Activated T-helper 1 cell treated with anti-CD3 and anti-CD28 coated beads, Interleukin-12 subunit alpha, Interleukin-12 subunit beta, Interleukin-2, Interleukin-4 antibody, amounts not matched to agents 30 ng/mL and 10 ng/mL and 1 ng/mL, durations not matched to agents 14 hours and 24 hours and 36 hours (primary cell): ENCODE results near the gene NOL11. TPM values are rescaled to one million over a fixed set of nuclear protein-coding genes. Genes with fewer than 3 reads are reported as not detected.

Experiments used
- DNase-seq: peaks from one replicate; pipeline ENCODE4 v3.0.0; 2021; ENCODE audit warnings: low spot score
- H3K27ac Mint-ChIP-seq: one replicate; pipeline ENCODE4 v1.8.0; 2021; ENCODE audit warnings: mild to moderate bottlenecking, mixed read lengths
- H3K27me3 Mint-ChIP-seq: one replicate; pipeline ENCODE4 v1.8.0; 2022; ENCODE audit warnings: mild to moderate bottlenecking, moderate library complexity, mixed read lengths; ENCODE audit not compliant: insufficient read depth
- H3K36me3 Mint-ChIP-seq: one replicate; pipeline ENCODE4 v1.8.0; 2021; ENCODE audit warnings: low read depth, mixed read lengths
- H3K4me1 Mint-ChIP-seq: one replicate; pipeline ENCODE4 v1.8.0; 2021; ENCODE audit warnings: low read depth, mixed read lengths
- H3K4me3 Mint-ChIP-seq: one replicate; pipeline ENCODE4 v1.8.0; 2021; ENCODE audit warnings: mild to moderate bottlenecking, moderate library complexity, mixed read lengths
- H3K9me3 Mint-ChIP-seq: one replicate; pipeline ENCODE4 v1.8.0; 2021; ENCODE audit warnings: mixed read lengths
- intact Hi-C: fragments of 100-400 bp; cut with micrococcal nuclease; formaldehyde crosslinking; loops from one replicate; pipeline ENCODE4 v1.15.1; 2024
- total RNA-seq: library from RNA; stranded (reverse); gene quantifications from 2 replicates; pipeline ENCODE4 v1.2.3, GENCODE V29; 2022

Gene NOL11
- 107 and 118 TPM in 2 replicates for total RNA-seq

DNA sequence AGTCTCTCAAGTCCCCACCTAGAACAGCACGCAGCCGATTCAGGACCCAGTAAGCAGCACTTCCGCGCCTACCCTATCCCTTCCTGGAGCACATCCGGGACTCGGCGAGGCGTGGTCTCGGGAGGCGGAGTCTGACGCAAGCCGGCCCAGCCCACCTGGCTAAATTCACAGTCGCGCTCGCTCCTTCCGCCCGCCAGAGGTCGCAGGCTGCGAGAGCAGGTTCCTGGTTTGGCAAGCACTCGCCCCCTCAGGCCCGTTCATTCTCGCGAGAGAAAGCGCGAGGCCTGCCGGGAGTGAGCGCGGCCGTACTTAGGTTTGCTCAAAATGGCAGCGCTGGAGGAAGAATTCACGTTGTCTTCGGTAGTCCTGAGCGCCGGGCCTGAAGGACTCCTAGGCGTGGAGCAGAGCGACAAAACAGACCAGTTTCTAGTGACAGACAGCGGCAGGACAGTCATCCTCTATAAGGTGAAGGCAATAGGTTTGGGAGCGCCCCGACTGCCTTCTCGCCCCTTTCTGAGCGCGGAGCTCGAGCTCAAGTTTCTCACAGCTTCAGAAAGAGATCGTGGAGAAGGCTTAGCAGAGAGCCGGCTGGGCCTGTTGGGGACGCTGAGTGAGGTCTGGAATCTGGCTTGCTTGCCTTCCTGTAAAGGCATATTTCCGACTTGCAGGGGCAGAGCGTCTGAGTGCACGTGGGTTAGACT is at the start of gene NOL11:
Gene NOL11 (plus strand): TSS at position 313 of the 701 bp plus-strand sequence. CDS start 12 bp downstream, at position 325.
- intact Hi-C loops: loop anchor here (1.0 to 5.0 kb wide), 9 partner anchors 107 to 1525 kb away; partner anchors contain the start of genes CEP112, HELZ, KPNA2 and PRKAR1A
- H3K4me3 Mint-ChIP-seq: peak within 1 kb of the TSS; percentile 99
- no peaks in the 10 kb centered on the region for H3K9me3 Mint-ChIP-seq
- peaks cover 16% of the 10 kb centered on the region for H3K4me1 Mint-ChIP-seq
- peak; percentile 99 for DNase-seq
- peaks cover 4% of the 10 kb centered on the region for H3K27me3 Mint-ChIP-seq
- peak within 1 kb of the TSS; percentile 99 for H3K27ac Mint-ChIP-seq
- peaks cover 24% of the 10 kb centered on the region for H3K36me3 Mint-ChIP-seq

DNA sequence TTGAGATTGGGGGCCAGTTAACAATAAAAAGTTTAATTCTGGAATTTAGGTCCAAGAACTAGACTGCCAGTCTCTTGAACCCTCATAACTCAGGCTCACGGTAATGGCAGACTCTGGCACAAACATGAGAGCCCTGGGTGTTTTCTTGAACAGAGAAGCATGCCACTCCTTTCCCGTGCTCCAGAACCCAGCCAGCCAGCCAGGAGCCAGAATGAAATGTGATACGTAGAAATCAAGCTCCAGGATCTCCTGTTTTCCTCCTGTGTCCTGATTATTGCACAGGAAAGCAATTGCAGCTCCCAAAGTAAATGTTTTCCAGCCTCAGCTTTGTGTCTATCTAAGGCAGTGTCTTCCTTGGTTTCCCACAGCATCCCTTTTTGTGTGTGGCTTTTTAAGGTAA is 46.2 kb upstream of the NOL11 start:
- Mint-ChIP-seq H3K9me3 (peaks cover 4% of the 10 kb centered on the region), H3K27ac (no peak overlapping the region), H3K27me3 (no peaks in the 10 kb centered on the region), H3K4me1 (no peaks in the 10 kb centered on the region), H3K36me3 (peaks cover 2% of the 10 kb centered on the region), H3K4me3 (no peak overlapping the region)
- intact Hi-C loops: no loop called here
- DNase-seq: no peak

DNA sequence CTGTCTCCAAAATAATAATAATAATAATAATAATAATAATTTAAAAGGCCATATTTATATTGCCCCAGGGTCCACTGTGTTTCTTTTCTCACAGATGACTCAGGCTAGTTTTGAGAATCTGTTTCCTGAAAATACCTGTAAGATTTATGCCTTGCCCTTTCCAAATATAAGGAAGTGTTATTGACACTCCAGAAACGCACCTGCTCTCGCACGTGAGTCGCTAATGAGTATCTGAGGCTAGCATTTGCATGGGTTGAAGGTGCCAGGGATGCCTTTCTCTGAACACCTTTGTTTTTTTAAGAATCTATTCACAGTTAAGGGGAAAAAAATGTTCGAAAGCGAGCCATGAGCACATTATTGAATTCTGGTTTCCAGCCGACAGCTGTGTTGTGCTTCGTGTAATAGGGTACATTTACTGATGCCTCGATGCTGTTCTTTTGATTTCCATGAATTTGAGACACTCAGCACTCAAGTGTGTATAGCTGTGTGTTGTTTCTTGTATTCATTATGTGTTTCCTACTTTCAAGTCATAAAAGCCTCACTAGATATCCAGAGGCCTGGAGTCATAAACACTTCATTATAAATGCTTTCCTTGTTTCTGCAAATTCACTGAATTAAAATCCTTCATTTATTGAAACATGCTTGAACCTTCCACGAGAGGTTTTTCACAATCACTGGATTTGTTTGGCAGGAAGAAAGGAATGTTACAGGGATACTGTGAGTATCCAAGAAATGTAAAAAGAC is 45.0 kb upstream of the NOL11 start:
- intact Hi-C loops: no loop called here
- H3K27me3 Mint-ChIP-seq: no peaks in the 10 kb centered on the region
- peaks cover 4% of the 10 kb centered on the region for H3K36me3 Mint-ChIP-seq
- H3K4me3 Mint-ChIP-seq: no peak overlapping the region
- H3K9me3 Mint-ChIP-seq: peaks cover 4% of the 10 kb centered on the region
- H3K4me1 Mint-ChIP-seq: no peaks in the 10 kb centered on the region
- H3K27ac Mint-ChIP-seq: no peak overlapping the region
- DNase-seq: no peak

DNA sequence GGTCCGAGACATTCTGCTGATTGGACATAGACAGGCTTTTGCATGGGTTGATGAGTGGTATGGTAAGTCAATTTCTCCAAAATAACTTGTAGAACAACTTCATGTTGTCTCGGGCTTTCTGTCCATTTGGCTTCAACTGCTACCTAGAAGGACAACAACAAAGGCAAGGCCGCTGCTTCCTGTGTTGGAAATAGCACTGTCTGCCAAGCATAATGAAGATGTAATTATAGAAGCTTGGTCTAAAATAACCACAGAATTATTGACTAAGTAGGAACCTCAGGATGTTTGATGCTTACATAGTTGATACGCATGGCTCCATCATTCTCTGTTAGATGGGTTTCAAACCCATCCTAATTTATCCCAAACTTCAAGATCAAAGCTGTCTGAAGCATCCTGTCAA is 42.3 kb upstream of the NOL11 start:
- peaks cover 3% of the 10 kb centered on the region for H3K36me3 Mint-ChIP-seq
- no peaks in the 10 kb centered on the region for H3K27me3 Mint-ChIP-seq
- H3K4me3 Mint-ChIP-seq: no peak overlapping the region
- no peaks in the 10 kb centered on the region for H3K9me3 Mint-ChIP-seq
- DNase-seq: no peak
- no peak overlapping the region for H3K27ac Mint-ChIP-seq
- intact Hi-C loops: no loop called here
- no peaks in the 10 kb centered on the region for H3K4me1 Mint-ChIP-seq

DNA sequence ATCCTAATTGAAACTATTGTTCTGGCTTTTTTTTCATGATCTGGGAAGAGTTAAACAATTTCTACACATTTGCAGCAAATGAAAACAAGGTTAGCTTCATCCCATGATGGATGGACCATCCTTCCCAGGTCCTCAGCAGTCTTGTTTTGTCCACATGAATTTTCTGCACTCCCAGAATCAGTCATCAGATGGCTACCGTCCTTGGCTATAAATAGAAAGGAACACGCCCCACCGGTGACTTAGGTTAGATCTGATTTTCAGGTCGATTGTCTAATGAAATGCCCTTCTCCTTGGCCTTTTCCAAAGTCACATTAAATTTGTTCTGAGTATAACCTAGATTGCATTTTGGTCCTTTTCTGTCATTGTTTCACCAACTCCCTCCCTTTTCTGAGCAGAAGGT is 41.4 kb upstream of the NOL11 start:
- Mint-ChIP-seq H3K36me3 (peaks cover 3% of the 10 kb centered on the region), H3K27me3 (no peaks in the 10 kb centered on the region), H3K4me1 (peaks cover 6% of the 10 kb centered on the region), H3K4me3 (no peak overlapping the region), H3K27ac (no peak overlapping the region), H3K9me3 (no peaks in the 10 kb centered on the region)
- no peak for DNase-seq
- intact Hi-C loops: no loop called here

DNA sequence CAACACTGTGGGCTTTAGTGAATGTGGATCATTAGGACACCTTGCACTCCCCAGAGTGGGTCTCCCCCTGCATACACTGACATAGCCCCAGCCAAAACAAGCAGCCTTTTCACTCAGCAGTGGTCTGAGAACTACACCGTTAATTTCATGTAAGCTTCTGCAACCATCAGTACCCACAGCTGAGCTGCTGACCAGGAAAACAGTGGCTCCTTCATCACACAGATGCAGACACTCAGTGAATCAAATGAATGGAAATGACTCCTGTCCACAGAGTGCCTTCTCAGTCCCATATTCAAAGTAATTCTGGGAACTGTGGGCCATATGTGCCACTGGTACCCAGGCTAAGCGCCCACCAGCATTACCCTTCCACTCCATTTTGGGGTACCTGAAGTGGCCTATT is 39.3 kb upstream of the NOL11 start:
- Mint-ChIP-seq H3K27ac (no peak overlapping the region), H3K4me3 (no peak overlapping the region), H3K9me3 (no peaks in the 10 kb centered on the region), H3K36me3 (peaks cover 3% of the 10 kb centered on the region), H3K27me3 (no peaks in the 10 kb centered on the region), H3K4me1 (peaks cover 6% of the 10 kb centered on the region)
- intact Hi-C loops: no loop called here
- DNase-seq: no peak

DNA sequence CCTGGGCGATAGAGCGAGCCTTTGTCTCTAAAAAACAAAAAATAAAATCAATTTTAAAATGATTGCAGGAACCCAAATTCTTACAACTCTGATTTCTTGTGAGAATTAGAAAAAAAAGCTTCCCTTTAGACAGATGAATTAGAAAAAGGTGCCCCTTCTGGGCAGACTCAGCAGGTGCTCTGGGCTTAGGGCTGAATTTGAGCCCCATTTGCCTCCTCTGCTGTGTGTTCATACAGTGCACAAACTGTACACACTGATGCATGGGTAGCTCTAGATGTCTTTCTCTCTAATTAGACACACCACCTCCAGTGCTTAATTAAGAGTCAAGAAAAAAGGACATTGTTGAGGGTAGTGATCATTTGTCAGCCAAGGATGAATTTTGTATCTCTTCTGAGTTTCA is 38.5 kb upstream of the NOL11 start:
- peaks cover 6% of the 10 kb centered on the region for H3K4me1 Mint-ChIP-seq

DNA sequence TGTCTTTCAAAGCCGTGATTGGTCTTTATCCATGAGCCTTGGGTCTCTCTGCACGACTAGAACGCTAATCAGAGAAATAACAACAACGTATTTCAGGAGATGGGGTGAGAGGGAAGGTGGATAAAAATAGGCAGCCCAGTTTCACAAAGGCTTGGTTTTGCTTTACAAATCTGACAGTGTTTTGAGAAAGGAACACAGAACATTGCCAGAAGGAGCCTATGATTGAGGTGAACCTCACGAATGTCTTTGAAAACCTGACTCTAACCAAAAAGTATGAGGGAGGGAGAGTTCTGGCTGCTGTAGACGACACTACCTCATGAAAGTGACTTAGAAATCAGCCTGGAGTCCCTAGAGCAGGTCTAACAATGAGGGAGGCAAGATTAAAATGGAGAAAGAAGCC is 38.0 kb upstream of the NOL11 start:
- Mint-ChIP-seq H3K9me3 (no peaks in the 10 kb centered on the region), H3K36me3 (peaks cover 3% of the 10 kb centered on the region), H3K27ac (no peak overlapping the region), H3K4me1 (peaks cover 6% of the 10 kb centered on the region), H3K4me3 (no peak overlapping the region), H3K27me3 (no peaks in the 10 kb centered on the region)
- intact Hi-C loops: no loop called here
- DNase-seq: no peak

More for the DNA sequence above, 38.5 kb upstream of the NOL11 start:
- Mint-ChIP-seq H3K36me3 (peaks cover 3% of the 10 kb centered on the region), H3K27me3 (no peaks in the 10 kb centered on the region), H3K27ac (no peak overlapping the region), H3K4me3 (no peak overlapping the region), H3K9me3 (no peaks in the 10 kb centered on the region)
- DNase-seq: no peak
- intact Hi-C loops: no loop called here

DNA sequence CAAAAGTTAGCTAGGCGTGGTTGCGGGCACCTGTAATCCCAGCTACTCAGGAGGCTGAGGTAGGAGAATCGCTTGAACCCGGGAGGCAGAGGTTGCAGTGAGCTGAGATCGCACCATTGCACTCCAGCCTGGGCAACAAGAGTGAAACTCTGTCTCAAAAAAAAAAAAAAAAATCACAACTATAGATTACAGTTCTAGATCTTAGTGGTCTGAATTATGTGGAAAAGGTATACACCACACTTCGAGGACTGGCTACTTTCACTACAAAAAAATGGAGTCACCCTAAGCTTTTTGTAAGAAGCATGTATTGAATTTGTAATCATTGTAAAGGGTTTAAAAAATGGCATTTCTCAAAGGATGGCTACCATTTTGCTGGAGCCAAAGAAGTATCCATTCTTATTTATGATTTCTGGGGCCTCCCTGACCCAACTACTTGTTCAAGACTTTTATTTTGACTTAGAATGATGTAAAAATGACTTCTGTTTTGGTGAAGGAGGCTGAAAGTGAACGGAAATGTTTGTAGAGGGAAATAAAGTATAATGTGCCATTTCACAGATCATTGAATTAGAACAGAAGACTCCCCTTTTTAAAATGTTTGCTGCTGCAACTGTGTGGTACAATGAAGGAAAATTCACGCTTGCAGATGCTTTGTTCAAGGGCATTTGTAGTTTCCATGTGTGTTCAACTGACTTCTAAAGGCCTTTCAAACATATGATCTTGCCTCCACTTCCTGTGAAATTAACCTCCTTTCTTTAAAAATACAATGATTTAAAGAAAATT is 37.1 kb upstream of the NOL11 start:
- no peak for DNase-seq
- no peak overlapping the region for H3K4me3 Mint-ChIP-seq
- H3K4me1 Mint-ChIP-seq: peaks cover 6% of the 10 kb centered on the region
- no peak overlapping the region for H3K27ac Mint-ChIP-seq
- no peaks in the 10 kb centered on the region for H3K9me3 Mint-ChIP-seq
- intact Hi-C loops: no loop called here
- peaks cover 3% of the 10 kb centered on the region for H3K36me3 Mint-ChIP-seq
- no peaks in the 10 kb centered on the region for H3K27me3 Mint-ChIP-seq

DNA sequence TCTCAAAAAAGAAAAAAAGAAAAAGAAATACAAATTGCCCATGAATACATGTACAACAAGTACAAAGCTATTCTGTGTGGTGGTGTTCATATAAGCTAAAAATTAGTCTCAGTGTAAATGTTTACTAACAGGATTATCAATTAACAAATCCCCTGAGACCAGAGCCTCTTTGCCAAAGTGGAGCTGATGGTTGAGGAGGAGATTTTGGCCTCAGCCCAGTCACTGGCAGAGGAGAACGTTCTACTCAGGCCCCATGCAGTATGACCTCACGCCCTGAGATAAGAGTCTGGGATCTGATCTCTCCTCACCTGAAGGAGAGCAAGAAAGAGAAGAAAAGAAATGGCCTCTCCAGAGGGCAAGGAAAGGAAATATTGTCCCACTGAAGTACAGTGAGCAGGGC is 35.5 kb upstream of the NOL11 start:
- intact Hi-C loops: no loop called here
- no peaks in the 10 kb centered on the region for H3K9me3 Mint-ChIP-seq
- H3K4me1 Mint-ChIP-seq: peaks cover 6% of the 10 kb centered on the region
- no peak for DNase-seq
- peaks cover 1% of the 10 kb centered on the region for H3K36me3 Mint-ChIP-seq
- no peak overlapping the region for H3K27ac Mint-ChIP-seq
- H3K4me3 Mint-ChIP-seq: no peak overlapping the region
- H3K27me3 Mint-ChIP-seq: no peaks in the 10 kb centered on the region

DNA sequence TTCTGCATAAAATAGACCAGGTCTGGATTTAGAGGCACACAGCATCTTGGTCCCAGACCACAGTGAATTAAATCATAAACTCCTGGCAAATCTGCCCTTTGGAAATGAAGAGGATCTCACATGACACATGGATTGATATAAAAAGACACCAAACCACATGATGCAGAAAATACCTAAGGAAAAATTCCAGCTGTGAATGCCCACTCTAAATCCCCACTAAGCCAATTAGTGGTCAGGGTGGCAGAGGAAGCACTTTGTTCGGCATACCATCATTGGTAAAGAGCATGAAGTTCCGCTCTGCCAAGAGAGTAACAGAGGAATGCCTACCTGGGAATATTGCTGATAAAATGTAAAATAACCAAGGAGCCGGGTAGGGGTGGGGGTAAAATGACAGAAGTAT is 32.4 kb upstream of the NOL11 start:
- H3K4me1 Mint-ChIP-seq: peaks cover 6% of the 10 kb centered on the region
- no peak overlapping the region for H3K4me3 Mint-ChIP-seq
- no peaks in the 10 kb centered on the region for H3K9me3 Mint-ChIP-seq
- intact Hi-C loops: no loop called here
- H3K27me3 Mint-ChIP-seq: no peaks in the 10 kb centered on the region
- H3K27ac Mint-ChIP-seq: no peak overlapping the region
- DNase-seq: no peak
- no peaks in the 10 kb centered on the region for H3K36me3 Mint-ChIP-seq

DNA sequence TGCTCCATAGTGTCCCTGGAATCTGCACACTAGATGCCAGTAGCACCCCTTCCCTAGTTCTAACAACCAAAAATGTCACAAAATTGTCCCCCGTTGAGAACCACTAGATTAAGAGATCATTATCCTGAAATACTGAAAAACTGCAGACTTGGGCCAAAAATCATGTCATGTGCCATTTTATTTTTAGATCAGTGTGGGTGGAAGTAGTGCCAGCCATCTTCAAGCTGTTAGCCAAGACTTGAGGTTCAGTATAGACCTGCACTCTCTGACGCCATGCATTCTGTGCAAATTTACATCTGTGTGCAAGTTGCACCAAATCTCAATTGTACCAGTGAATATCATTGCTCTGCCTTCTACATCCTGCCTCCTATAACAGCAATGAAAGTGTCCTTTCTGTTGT is 31.5 kb upstream of the NOL11 start:
- Mint-ChIP-seq H3K27ac (no peak overlapping the region), H3K27me3 (no peaks in the 10 kb centered on the region), H3K9me3 (no peaks in the 10 kb centered on the region), H3K4me3 (no peak overlapping the region), H3K4me1 (no peaks in the 10 kb centered on the region), H3K36me3 (no peaks in the 10 kb centered on the region)
- no peak for DNase-seq
- intact Hi-C loops: no loop called here

DNA sequence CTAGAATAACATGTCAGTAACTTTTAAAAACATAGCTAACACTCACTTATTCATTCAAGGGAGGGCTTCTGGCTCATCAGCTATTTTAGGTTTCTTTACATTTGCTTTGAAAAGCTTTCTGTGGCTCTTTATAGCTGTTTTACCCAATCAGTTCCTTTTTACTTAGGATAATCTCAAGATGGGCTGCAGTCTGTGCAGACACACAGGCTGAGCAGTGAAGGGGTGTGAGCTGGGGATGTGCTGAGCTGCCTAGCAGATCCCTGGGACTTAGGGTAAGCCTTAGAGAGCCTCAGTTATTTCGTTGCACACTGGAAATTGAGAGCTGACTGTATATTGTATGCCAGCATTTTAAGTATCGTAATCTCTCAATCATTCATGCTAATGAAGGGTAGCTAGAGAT is 30.2 kb upstream of the NOL11 start:
- no peak for DNase-seq
- intact Hi-C loops: no loop called here
- H3K9me3 Mint-ChIP-seq: no peaks in the 10 kb centered on the region
- no peaks in the 10 kb centered on the region for H3K27me3 Mint-ChIP-seq
- no peak overlapping the region for H3K27ac Mint-ChIP-seq
- no peaks in the 10 kb centered on the region for H3K4me1 Mint-ChIP-seq
- no peak overlapping the region for H3K4me3 Mint-ChIP-seq
- H3K36me3 Mint-ChIP-seq: peaks cover under 1% of the 10 kb centered on the region
